RPMI7951 (cell line): ENCODE results near the gene NCAPG2. TPM values are rescaled to one million over a fixed set of nuclear protein-coding genes. Genes with fewer than 3 reads are reported as not detected.
A peak's percentile ranks its signal among the peaks of the same experiment; 100 is the strongest.

Experiments used
- DNase-seq: peaks from one replicate; pipeline ENCODE4 v3.0.0-alpha.2; 2012; ENCODE audit warnings: low read depth
- total RNA-seq: library from RNA; depleted of rRNA; stranded (reverse); fragments of >200 nt; shearing (Covaris generic); gene quantifications from 2 replicates; pipeline ENCODE4 v1.2.3, GENCODE V29; 2014

The NCAPG2 gene
- total RNA-seq, 1 experiment from 2014 or later, result 52.4 TPM

DNA sequence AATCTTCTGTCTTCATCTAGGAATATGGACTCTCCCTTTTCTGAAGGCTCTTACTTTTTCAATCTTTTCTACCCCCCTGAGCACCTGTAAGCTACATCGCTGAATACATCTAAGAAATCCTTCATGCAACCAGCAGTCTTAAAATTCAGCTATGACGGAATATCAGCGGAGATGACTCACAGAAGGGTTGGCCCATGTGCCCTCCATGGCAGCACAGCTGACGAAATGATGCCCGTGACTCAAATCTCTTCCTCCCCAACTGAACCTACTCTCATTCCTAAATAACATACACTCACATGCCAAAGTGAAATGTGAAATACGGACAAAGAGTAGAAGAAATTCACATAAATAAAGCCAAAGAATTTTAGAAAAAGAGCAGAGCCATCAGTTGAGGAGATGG lies 30.3 kb upstream of the NCAPG2 start:
- DNase-seq, result no peak

DNA sequence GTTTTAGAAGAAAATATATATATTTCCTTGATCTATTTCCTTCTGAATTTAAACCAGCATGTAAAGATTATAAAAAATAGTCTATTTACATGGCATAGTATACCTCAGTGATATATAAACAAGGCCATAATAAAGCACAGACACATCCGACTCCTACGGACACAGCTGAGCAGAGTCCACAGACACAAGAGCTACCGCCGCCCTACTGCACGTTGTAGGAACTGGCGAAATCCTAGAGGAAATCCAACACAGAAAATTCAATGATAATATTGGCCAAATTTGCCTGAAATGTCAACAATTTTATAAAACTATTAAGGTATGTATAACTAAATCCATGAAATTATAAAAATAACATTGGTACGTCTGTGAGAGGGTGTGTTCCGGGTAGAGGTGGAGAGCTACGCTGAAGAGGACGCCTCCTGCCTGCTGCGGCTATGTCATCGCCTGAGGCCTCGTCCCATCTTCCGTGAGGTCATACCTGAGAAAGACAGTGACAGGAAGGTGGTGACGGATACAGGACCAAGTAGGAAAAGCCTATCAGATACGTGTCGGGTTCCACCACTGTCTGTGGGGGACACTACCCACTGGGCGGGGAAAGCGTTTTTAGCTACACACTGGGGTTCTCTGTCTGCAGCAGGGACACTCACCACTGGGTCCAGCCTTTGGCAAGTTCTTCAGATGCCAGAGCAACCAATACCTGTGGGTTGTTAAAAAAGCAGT lies 29.3 kb upstream of the NCAPG2 start:
- DNase-seq, result no peak

DNA sequence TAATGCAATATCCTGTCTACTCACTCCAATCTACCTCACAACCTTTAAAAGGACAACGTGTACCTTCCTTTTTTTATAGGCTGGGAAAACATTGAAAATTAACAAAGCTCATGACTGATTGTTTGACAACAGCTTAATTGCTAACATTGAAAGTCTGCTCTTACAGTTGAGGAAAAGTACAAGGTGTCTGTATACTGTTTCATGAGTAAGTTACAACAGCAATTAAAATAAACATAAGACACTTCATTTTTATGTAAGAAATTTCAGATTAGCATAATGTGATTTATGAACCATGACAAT lies 28.6 kb upstream of the NCAPG2 start:
- no peak for DNase-seq

DNA sequence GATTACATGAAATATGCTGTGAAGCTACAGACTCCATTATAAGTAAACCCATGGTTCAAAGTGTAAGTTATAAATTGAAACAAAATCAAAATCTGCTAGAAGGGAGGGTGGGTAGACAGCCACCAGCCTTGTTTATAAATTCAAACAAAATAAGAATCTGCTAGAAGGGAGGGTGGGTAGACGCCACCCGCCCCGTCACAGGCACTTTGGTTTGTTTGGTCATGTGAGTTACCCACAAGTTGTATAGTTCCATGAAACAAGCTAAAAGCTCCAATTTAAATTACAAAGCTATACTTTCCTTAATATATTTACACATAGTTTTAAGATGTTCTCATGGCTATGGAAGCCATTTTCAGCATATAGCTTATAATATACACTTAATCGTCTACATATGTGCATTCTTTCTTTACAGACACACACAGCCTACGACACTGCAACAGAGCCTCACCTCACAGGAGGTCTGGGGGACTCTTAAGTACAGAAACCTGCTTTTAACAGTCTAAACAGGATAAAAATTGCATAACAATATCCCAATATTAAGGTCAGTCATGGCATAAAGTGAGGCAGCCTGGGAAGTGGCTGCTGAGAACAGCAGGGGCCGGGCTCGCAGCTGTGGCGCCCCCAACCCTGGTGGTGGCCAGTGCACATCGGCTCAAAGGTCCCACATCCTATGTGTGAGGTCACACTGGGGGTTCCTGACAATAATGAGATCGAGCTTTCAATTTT lies 28.1 kb upstream of the NCAPG2 start:
- DNase-seq, result no peak

DNA sequence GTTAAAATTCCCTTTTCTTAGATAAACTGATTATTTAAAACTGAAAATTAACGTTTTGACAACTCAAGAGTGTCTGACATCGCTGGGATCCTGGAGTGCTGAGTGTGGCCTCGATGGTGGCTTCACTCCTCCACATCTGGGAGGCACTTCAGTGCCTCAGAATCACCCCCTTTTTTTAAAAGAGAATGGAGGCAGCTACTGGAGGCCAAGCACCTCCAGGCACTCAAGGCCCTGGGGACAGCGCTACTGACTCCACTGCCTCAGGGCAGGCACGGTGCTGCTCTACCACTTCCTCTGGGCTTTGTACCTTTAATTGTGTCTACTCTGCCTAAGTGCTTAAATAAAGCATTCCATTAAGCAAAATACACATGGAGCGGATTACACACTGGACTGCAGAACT lies 27.2 kb upstream of the NCAPG2 start:
- no peak for DNase-seq

DNA sequence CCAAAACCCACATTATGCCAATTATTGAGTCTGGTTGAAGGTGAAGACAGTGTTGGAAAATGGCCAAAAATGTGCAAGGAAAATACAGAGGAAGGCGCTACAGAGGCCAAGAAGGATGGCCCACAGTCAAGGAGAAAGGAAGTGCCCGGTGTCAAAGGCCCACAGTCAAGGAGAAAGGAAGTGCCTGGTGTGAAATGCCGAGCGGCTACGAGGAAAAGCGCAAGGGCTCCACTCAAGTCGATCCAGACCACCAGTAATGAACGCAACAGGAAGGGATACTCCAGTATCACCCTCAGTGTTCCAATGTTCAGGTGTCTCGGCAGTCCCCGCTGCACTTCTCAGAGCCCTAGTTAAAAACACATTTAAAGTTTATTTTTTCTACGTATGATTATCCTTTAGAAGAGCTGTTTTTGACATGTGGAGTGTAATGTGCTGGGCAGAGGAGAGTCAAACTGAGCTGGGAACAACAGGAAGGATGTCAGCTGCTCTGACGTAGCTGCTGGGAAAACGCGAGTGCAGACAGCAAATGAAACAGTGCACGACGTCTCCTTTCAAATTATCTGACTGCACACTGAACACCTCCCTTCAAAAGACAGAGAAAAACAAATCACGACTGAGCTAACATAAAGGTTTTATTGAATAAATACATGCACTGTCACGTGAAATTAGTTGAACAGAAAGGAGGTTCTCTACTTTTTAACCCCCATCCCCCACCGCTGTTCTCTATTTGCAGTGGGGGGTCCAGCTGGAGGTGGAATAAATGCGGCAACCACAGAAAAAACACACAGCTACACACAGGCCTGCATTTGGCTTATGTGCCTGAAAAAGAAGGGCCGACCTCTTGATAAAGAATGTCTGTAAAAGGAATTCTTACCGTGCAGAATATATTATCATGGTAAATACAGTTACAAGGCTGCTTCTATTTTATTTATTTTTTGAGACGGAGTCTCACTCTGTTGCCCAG lies 26.1 kb upstream of the NCAPG2 start:
- no peak for DNase-seq

DNA sequence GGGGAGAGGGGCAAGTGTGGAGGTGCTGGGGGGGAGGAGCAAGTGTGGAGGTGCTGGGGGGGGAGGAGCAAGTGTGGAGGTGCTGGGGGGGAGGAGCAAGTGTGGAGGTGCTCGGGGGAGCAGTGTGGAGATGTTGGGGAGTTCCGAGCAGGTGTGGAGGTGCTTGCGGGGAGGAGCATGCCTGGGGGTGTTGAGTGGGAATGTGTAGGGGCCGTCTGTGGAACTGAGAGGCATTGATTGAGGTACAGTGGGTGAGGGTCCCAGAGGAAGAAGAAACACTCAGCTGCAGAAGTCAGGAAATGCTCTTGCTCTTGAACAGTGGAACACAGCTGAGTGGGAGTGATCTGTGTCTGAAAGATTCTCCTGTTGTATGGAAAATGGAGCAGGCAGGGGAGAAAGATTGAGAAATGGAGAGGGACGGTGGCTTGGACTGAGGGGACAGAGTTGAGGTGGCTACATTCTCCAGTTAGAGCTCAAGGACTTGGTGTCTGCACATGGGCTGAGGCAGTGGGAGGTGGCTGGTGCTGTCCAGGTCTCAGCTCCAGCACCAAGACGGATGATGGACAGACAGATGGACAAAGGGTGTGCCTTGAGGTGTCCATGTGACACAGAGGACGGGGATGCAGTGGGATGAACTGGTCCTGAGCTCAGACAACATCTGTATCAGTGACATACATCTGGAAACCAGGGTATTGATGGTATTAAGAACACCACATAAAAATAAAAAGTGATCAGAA lies 25.2 kb upstream of the NCAPG2 start:
- no peak for DNase-seq

DNA sequence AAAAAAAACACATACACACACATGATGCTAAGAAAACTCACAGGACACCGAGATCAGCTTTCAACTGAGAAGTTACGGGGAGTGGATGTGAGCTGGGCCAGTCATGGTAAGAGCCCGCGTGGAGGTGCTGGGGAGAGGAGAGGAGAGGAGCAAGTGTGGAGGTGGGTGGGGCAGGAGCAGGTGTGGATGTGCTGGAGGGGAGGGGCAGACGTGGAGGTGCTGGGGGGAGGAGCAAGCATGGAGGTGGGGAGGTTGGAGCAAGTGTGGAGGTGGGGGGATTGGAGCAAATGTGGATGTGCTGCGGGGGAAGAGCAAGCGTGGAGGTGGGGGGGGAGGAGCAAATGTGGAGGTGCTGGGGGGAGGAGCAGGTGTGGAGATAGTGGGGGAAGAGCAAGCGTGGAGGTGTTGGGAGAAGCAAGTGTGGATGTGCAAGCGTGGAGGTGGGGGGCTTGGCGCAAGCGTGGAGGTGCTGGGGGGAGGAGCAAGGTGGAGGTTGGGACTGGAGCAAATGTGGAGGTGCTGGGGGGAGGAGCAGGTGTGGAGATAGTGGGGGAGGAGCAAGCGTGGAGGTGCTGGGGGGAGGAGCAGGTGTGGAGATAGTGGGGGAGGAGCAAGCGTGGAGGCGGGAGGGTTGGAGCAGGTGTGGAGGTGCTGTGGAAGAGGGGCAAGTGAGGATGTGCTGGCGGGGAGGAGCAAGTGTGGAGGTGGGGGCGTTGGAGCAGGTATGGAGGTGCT lies 24.5 kb upstream of the NCAPG2 start:
- DNase-seq, result no peak

DNA sequence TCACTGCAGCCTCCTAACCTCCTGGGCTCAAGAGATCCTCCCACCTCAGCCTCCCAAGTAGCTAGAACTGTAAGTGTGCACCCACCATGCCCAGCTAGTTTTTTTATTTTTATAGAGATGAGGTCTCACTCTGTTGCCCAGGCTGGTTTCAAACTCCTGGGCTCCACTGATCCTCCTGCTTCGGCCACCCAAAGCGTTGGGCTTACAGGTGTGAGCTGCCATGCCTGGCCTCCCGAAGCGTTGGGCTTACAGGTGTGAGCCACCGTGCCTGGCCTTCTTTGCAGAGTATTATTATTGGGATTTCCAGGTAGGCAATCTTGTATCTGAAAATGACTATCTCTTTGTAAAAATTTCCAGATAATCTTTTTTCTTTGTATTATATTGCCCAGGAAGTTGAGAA lies 23.1 kb upstream of the NCAPG2 start:
- DNase-seq, result no peak

DNA sequence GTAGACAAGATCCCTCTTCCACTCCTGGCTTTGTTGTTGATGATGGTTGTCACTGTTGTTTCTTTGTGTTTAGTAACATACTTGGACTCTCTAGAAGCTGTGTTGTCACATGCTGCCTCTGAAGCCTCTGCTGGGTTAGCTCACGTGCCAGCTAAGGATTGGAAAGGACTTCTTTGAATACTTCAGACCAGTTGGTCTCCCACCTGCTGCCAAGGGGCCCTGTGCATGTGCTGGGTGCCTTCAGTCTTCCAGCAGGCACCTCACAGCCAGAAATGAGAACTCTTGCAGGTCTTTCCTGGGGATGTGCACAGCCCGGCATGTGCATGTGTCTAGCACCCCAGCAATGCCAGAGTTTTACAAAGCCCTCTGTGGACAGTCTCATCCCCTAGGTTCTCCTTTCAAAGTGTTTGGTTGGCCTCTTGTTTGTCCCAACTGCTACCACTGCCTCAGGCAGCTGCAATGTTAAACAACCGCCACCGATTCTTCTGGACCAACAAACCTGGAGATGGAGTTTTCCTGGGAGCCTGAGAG lies 21.7 kb upstream of the NCAPG2 start:
- DNase-seq, result no peak

DNA sequence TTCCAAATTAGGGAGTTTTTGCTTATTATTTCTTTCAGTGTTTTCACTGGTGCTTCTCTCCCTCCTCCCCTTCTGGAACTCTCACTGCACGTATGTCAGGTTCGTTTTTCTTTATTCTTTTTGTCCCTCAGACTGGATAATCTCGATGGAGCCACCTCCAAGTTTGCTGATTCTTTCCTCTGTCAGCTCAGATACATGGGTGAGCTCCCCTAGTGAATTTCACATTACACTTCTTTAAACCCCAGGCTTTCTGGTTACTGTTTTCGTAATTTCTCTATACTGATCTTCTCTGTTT lies 20.8 kb upstream of the NCAPG2 start:
- no peak for DNase-seq

DNA sequence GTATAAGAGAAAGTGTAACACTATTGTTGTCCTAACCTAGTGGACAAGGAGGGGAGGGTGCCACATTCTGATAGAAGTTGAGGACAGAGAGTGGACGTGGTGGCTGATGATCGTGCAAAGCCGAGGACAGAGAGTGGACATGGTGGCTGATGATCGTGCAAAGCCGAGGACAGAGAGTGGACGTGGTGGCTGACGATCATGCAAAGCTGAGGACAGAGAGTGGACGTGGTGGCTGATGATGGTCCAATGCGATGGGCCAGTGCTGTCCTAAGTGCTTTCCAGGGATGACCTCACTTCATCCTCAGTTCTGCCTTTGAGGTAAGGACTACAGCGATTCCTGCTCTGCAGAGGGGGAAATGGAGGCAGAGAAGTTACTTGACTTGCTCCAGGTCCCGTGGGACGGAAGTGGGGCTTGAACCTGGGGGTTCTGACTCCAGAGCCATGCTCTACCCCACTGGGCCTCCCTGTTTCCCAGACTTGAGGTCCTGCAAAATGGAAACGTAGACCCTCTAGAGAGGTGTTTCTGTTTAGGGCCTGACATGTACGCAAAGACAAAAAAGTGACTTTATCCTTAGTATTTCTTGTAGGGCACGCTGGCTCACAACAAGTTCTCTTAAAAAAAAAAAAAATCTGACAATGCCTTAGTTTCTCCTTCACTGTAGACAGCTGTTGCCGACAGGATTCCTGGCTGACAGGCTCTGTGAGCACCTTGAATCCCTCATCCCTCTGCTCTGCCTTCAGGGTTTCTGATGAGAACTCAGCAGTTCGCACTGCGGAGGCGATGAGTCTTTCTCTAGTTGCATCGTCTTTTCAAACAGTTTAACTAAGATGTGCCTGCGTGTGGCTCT lies 20.3 kb upstream of the NCAPG2 start:
- no peak for DNase-seq

DNA sequence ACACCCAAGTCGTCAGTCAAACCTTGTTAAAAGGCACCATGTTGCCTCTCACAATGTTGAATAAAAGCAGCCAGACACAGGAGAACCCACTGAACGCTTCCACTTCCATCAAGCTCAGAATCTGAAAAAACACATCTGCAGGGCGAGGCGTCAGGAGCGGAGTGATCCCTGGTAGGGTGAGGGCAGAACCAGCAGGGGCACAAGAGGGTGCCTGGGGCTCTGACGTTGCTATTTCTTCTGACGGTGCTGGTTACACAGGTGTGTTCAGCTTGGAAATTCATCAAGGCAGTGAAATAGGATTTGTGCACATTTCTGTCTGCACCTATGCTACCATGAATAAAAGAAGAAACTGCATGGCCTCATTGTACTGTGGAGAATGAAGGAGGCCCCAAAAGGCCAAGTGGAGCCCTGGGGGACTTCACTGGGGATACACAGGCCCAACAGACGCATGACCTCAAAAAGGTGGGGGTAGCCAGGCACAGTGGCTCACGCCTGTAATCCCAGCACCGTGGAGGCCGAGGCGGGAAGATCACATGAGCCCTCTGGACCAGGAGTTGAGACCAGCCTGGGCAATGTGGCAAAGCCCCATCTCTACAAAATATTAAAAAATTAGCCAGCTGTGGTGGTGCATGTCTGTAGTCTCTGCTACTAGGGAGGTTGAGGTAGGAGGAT lies 19.2 kb upstream of the NCAPG2 start:
- DNase-seq, result no peak

DNA sequence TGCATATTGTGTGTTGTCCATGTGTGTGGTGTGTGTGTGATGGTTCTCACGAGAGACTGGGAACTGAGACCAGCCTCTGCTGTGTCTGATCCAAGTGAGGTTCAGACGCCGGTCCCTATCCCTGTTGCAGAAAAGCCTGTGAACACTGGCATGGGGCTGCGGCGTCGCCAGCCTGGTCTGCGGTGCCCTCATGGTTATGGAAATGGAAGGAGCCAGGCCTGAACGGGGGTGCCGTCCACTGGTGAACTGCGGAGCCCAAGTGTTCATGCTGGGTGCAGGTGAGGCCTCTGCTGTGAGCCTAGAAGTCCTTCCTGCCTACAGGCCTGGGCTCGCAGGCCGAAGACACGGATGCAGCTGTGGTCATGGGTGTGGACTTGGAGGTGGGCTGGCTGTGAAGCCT lies 18.7 kb upstream of the NCAPG2 start:
- DNase-seq, result no peak

DNA sequence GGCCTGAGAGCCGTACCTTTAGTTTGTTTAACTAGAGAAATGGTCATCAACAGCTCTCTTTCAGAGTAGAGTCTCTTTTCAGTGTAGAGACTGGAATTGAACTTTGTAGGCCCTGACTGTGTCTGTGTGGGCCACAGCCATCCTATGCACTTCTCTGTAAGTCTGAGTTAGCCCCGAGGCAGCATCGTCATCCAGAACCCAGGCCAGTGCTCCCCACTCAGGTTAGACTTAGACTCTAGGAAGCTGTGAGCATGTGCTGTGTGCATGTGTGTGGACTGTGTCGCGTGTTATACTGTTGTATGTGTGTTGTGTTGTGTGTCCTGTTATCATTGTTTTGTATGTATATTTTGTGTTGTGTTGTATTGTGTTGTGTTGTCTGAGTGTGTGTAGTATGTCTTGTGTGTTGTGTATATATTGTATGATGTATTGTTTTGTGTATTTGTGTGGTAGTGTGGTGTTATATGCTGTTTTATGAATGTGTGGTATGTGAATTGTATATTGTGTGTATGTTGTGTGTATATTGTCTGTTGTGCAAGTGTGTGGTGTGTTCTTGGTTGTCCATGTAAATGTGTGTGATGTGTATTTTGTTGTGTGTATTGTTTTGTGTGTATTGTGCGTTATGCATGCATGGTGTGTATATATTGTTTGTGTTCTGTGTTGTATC lies 18.1 kb upstream of the NCAPG2 start:
- no peak for DNase-seq

DNA sequence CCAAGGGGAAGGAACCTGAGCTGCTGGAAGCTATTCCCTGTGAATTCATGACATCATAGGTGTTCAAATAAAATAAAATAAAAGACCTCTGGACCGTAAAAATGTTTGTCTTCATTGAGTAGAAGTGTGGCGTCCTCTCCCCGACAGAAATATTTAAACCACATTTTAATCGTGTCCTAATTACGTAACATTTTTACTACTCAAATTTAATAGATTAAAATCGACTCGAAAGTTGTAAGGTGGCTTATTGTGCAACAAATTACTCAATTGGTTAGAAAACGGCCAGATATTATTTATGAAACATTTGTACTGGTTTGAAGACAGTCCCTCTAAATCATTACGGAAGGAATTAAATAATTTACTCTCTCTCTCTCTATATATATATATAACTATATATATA lies 15.5 kb upstream of the NCAPG2 start:
- DNase-seq, result no peak

DNA sequence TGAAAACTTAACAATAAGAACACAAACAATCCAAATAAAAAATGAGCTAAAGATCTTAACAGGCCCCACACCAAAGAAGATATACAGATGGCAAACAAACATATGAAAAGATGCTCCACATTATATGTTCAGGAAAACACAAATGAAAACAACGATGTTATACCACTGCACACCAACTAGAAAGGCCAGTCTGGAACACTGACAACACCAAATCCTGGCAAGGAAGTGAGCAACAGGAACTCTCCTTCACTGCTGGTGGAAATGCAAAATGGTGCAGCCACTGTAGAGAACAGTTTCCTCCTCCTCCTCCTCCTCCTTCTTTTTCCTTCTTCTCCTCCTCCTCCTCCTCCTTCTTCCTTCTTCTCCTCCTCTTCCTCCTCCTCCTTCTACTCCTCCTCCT lies 12.2 kb upstream of the NCAPG2 start:
- no peak for DNase-seq

DNA sequence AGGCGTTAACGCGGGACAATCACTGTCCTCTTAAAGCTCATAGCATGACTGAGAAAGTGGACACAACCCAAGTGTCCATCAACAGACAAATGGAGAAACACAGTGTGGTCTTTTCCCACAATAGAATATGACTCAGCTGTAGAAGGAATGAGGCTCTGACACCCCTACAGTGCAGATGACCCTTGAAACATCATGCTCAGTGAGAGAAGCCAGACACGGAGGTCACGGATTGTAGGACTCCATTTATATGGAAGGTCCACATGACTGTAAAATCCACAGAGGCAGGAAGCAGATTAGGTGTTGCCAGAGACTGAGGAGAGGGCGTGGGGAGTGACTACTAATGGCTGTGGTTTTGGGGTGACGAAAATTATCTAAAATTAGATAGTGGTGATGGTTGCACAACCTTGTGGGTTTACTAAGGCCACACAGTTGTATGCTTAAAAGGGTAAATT lies 6.1 kb upstream of the NCAPG2 start:
- DNase-seq, result peak; percentile 91

DNA sequence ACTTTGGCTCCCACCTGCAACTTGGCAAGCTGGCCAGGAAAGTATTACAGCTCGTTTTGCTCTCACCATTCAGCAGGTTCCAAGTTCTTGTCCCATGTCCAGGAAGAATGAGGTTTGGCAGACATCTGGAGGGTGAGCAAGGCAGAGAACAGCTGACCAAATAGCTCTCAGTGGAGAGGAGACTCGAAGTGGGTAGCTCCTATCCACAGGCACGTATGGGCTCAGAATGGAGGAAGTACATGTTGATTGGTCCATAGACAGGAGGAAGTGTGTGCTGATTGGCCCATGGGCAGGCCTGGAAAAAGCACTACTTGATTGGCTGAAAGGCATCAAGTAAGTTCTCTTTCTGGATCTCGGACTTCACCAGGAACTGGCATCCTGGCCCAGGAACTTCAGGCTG lies 3.0 kb upstream of the NCAPG2 start:
- DNase-seq, result peak; percentile 11
